GM21619 (cell line): Measurements from ENCODE around the gene GRIN2C.

Source experiments
- ATAC-seq: cut with Tn5 transposase; IDR thresholded peaks from one replicate; pipeline ENCODE4 v1.9.1; 2021; ENCODE audit not compliant: unreplicated experiment

Gene GRIN2C

GRCh38 chr17:74803971-74804370 is 55.7 kb downstream of the GRIN2C start:
- ATAC-seq, result no peak

- ATAC-seq, result no peak
Measured at GRCh38 chr17:74803388-74803930, 56.2 kb downstream of the GRIN2C start.

- ATAC-seq, result no peak
Measured at GRCh38 chr17:74801896-74802295, 57.8 kb downstream of the GRIN2C start.

GRCh38 chr17:74800531-74800930 is 59.2 kb downstream of the GRIN2C start:
- no peak for ATAC-seq

- ATAC-seq, result no peak
Measured at GRCh38 chr17:74799097-74799496, 60.6 kb downstream of the GRIN2C start.

- no peak for ATAC-seq
Measured at GRCh38 chr17:74798239-74798707, 61.4 kb downstream of the GRIN2C start.

- ATAC-seq, result no peak
Measured at GRCh38 chr17:74797824-74798223, 61.9 kb downstream of the GRIN2C start.

- no peak for ATAC-seq
Measured at GRCh38 chr17:74796866-74797265, 62.8 kb downstream of the GRIN2C start.

GRCh38 chr17:74796211-74796610 is 63.5 kb downstream of the GRIN2C start:
- ATAC-seq, result no peak

GRCh38 chr17:74795327-74796020 is 64.2 kb downstream of the GRIN2C start:
- ATAC-seq, result no peak

GRCh38 chr17:74792586-74793105 is 67.0 kb downstream of the GRIN2C start:
- no peak for ATAC-seq
